Right ventricle myocardium superior (tissue), 1 donor: ENCODE data around the gene TIPRL. TPM values are rescaled to one million over a fixed set of nuclear protein-coding genes. Genes with fewer than 3 reads are reported as not detected.

Experiments used
- ATAC-seq: fragments of 200-7000 bp; cut with Tn5 transposase; one replicate; pipeline ENCODE4 v1.9.1; 2020; ENCODE audit warnings: mild to moderate bottlenecking; ENCODE audit not compliant: poor library complexity
- DNase-seq: peaks from one replicate; pipeline ENCODE4 v3.0.0-alpha.2; 2020
- intact Hi-C: fragments of 100-400 bp; cut with DNase I; formaldehyde crosslinking; loops from one replicate; pipeline ENCODE4 v1.11.2; 2022
- total RNA-seq: library from RNA; stranded (reverse); fragmentation: NEBNext Ultra II Directional; extraction: Animal tissue kit (Norgen Biotek cat#: 25700); gene quantifications from one replicate; pipeline ENCODE4 v1.2.1, GENCODE V29; 2021
- donor health status: DM: no; HTN: yes; CAD: no; lungs with severe emphysema.

Gene TIPRL
- total RNA-seq, 1 donor from 2014 or later, result 23.6 TPM

- intact Hi-C loops, result no loop called here
- ATAC-seq, result no peak
- no peak for DNase-seq
Measured at GRCh38 chr1:168235548-168235885, 56.8 kb downstream of the TIPRL start.

GRCh38 chr1:168235937-168236336 lies 57.2 kb downstream of the TIPRL start:
- intact Hi-C loops, result no loop called here

GRCh38 chr1:168236836-168237611 lies 58.3 kb downstream of the TIPRL start:
- ATAC-seq (no peak), DNase-seq (no peak)
- intact Hi-C loops, result no loop called here

More at GRCh38 chr1:168235937-168236336, 57.2 kb downstream of the TIPRL start:
- DNase-seq (no peak), ATAC-seq (no peak)

- ATAC-seq (peak; percentile 79), DNase-seq (no peak)
- intact Hi-C loops, result no loop called here
Measured at GRCh38 chr1:168243198-168243597, 64.4 kb downstream of the TIPRL start.

GRCh38 chr1:168243636-168244212 lies 65.0 kb downstream of the TIPRL start:
- DNase-seq (no peak), ATAC-seq (peak; percentile 58)
- intact Hi-C loops, result no loop called here

- ATAC-seq (no peak), DNase-seq (no peak)
- intact Hi-C loops, result no loop called here
Measured at GRCh38 chr1:168245042-168245441, 66.3 kb downstream of the TIPRL start.

- intact Hi-C loops, result no loop called here
- DNase-seq (no peak), ATAC-seq (no peak)
Measured at GRCh38 chr1:168246506-168246905, 67.7 kb downstream of the TIPRL start.

Other genes with a start within 250 kb of the TIPRL start
- gene DCAF6, start 242.3 kb upstream of the TIPRL start, total RNA-seq, result 224 TPM
- gene MPC2, start 241.9 kb upstream of the TIPRL start, total RNA-seq, result 221 TPM
- 3.1 TPM for gene GPR161, start 42.0 kb upstream of the TIPRL start, total RNA-seq
- 13.7 TPM for gene SFT2D2, start 47.0 kb downstream of the TIPRL start, total RNA-seq
- 0.40 TPM for gene TBX19, start 101.9 kb downstream of the TIPRL start, total RNA-seq